LoVo (cell line): ENCODE data around the gene SF3B3.
"Not testable (repeated sequence)": the region's sequence is repeated elsewhere in the genome, so short reads cannot be mapped to it uniquely, and the experiment has no call there.

ENCODE experiments used
- DNase-seq: peaks from one replicate; pipeline ENCODE4 v3.0.0-alpha.2; 2016; ENCODE audit warnings: low spot score

Gene SF3B3

GRCh38 chr16:70621864-70622263, 98.2 kb downstream of the SF3B3 start:
- DNase-seq, result not testable (repeated sequence)
